Measurements from ENCODE around the gene MECP2.

MECP2 gene

DNA sequence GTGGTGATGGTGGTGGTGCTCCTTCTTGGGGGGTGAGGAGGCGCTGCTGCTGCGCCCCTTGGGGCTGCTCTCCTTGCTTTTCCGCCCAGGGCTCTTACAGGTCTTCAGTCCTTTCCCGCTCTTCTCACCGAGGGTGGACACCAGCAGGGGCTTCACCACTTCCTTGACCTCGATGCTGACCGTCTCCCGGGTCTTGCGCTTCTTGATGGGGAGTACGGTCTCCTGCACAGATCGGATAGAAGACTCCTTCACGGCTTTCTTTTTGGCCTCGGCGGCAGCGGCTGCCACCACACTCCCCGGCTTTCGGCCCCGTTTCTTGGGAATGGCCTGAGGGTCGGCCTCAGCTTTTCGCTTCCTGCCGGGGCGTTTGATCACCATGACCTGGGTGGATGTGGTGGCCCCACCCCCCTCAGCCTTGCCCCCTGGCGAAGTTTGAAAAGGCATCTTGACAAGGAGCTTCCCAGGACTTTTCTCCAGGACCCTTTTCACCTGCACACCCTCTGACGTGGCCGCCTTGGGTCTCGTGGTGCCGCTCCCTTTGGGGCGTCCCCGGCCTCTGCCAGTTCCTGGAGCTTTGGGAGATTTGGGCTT is 66.7 kb downstream of the MECP2 start:
- DNase-seq = no peak

DNA sequence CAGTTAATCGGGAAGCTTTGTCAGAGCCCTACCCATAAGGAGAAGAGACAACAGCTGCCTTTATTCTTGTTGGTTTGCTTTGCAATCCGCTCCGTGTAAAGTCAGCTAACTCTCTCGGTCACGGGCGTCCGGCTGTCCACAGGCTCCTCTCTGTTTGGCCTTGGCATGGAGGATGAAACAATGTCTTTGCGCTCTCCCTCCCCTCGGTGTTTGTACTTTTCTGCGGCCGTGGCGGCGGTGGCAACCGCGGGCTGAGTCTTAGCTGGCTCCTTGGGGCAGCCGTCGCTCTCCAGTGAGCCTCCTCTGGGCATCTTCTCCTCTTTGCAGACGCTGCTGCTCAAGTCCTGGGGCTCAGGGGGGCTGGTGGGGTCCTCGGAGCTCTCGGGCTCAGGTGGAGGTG is 67.3 kb downstream of the MECP2 start:
- DNase-seq = no peak

GRCh38 chrX:154029439-154029838 is 68.1 kb downstream of the MECP2 start:
- no peak for DNase-seq

- no peak for DNase-seq
Measured at GRCh38 chrX:154028502-154029184, 68.9 kb downstream of the MECP2 start.

DNA sequence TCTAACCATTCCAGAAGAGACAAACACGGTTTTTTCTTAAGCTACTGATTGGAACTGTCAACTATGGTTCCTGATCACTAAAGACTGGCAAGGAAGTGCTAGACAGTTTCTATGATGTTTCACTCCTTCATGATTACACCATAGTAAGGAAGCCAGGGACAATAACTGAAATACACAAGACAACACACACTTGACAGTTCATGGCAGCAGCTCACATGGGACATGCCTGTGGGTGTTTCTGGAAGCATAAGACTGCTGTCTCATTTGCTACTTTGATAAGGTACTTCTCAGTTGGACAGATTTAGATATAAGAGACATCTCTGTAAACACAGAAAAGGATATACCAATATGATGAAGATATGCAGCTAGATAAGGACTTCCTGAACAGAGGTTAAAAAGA is 69.5 kb downstream of the MECP2 start:
- no peak for DNase-seq

- no peak for DNase-seq
Measured at GRCh38 chrX:154027022-154027402, 70.5 kb downstream of the MECP2 start.

DNA sequence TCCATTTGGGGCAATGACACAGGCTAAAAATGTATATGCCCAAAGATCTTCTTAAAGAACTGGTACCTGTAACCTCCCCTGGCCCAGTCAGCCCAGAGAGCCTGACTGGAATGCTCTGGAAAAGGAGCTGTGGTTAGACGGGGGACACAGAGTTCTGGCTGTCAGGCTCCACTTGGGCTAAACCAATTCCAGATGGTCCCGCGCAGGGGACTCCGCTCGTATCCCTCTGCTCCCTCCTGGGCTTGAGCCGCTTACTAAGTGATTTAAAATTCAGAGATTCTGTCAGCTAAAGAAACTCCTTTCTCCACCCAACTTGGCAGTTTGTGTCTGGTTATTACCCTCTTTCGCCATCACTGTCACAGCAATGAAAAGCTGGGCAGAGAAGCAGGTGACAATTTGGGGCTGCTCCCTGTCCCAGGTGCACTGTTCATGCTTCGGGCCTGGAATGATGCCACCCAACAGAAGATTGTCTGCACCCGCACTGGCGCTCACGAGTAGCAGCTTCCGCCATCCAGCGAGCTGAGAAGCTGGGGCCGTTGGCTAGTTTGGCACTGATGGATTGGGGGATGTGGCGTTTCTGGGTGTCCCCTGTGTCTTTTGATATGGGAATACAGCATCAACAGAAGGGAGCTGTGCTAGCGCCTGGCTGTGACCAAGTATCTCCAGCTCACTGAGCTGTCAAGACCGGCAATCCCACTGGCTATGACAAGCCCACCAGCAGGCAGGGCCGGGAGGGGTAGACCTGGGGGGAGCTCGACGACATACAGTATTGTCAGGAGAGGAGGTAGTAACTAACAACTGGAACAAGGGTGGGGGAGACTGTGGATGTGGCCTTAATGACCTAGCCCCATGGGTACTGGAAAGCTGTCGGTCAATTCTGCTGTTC is 71.1 kb downstream of the MECP2 start:
- no peak for DNase-seq

- DNase-seq = no peak
Measured at GRCh38 chrX:154025230-154025629, 72.3 kb downstream of the MECP2 start.

DNA sequence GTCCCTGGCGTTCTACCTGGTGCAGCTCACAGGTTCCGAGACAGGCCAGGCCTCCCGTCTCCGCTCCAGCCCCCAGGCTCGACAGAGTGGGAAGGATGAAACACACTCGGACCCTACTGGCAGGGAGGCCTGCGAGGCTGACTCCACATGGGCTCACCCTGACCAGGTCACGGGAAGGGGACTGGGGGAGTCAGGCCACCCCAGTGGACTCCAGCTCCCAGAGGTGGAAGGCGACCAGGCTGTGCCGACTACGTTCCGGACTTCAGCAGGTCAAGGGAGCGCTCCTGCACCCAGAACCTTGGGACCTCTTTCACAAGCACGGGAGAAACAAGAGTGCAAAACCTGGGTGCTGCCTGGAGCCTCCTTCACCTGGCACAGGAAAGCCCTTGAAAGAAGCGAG is 73.2 kb downstream of the MECP2 start:
- no peak for DNase-seq

DNA sequence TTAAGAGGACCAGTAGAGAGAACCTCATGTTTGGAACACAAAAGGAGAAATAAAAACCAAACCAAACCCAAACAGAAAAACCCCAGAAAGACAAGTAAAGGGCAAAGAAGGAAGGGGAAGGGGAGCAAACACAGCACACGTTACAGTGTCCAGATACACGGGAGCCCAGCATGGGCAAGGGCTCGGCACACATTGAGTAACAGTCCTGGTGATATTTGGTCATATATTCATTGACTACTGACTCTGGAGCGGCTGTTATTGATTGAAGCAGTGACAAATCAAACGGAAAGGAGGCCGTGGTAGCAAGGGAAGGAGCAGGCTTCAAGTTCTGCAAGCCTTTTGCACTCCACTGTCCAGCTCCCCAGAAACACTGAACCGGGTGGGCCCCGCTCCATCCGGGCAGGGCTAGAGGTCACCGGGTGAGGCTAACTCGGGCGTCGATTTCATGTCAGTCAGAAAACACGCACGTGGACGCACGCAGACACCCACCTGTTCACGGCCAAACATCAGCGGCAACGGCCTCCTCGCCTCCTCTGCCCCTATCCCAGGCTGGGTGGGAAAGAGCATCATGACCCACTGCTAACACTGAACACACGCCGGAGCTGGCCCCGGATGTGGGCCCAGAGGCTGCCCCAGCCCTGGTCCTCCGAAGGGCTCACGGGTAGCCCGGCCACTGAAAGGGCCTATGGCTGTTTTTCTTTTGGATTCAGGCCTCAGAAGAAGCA is 74.1 kb downstream of the MECP2 start:
- DNase-seq = no peak

GRCh38 chrX:154022108-154022507 is 75.4 kb downstream of the MECP2 start:
- no peak for DNase-seq

GRCh38 chrX:154021131-154021611 is 76.3 kb downstream of the MECP2 start:
- DNase-seq = no peak

- no peak for DNase-seq
Measured at GRCh38 chrX:154020536-154021115, 76.9 kb downstream of the MECP2 start.

DNA sequence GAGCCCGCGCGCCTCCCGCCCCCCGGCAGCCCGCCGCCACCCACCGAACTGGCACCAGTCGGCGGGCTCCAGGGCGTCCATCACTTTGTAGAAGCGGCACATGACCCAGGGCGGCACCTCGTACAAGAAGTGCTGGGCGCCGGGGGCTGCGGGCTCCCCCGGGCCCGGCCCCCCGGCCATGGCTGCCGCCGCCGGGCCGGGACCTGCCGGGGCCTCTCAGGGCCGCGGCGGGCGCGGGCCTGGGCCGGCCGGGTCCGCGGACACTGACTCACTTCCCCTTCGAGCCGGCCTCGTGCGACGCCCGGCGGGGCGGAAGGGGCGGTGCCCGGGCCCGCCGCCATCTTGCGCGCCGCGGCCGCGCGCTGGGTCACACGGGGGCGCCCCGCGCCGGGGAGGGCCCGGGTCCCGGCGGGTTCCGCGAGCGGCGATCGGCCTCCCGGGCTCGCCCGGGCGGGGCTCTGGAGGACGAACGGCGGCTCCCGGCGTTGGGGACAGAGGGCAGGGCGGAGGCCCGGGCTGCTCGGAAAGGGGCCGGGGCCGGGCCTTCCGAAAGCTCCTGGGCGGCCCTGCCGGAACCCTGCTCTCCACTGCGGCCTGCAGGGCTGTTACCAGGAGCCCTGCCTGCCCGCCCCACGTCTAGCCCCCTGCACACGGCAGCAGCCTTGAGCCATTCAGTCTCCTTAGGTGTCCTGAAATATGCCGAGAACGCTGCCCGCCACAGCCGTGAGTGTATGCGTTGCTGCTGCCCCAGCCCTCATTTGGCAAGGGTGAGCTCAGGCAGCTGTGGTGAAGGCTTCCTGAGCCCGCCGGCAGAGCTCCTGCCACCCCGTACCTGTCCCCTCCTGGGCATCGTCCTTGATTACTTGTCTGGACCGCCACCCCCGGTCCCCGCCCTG is 77.6 kb downstream of the MECP2 start, which contains the start of gene IRAK1:
Gene IRAK1, minus strand, starts transcription at position 270 of the 896 bp plus-strand sequence. Its CDS starts 90 bp downstream, at position 180.
- DNase-seq = no peak

DNA sequence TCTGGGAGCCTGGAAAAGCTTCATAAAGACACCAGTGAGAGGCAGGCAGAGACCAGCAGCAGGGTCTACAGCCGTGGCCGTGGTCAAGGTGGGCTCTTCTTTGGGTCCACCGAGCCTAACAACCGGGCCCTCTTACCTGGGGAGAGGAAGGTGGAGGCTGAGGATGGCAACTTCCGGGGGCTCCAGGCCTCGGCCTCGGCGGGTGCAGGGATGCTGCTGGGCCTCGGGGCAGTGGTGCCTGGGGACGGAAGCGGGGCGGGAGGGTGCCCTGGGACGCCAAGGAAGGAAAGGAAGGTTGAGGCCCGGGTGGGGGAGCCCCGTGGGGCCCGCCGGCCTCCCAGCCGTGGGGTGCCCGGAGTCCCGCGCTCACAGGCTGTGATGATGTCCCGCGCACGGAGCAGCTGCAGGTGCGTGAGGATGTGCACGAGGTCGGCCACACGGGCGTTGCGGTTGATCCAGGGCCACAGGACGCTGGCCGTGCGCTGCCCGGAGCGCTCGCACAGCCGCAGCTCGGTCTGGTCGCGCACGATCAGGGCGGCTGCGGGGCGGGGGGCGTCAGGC is 78.4 kb downstream of the MECP2 start:
- no peak for DNase-seq

DNA sequence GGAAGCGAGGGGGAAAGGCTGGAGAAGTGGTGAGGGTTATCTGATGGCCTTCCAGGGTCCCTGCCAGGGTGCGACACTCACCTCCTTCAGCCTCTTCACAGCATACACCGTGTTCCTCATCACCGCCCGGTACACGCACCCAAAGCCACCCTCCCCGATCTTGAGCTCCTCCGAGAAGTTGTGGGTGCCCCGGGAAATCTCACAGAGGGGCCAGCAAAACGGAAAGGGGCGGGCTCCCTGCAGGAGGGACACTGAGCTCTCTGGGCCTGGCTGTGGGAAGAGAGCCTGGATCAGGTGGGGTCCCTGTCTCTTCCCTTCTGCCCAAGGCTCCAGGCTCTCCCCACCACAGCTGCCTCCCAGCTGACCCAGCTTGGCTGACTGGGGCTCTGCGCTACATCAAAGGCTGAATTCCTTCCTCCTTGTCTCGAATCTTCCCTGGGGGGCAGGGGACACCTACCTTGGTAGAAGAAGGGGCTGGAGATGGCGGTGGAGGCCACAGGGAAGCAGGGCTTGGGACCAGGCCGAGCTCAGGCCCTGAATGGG is 78.9 kb downstream of the MECP2 start:
- no peak for DNase-seq

- no peak for DNase-seq
Measured at GRCh38 chrX:154017766-154018517, 79.6 kb downstream of the MECP2 start.

DNA sequence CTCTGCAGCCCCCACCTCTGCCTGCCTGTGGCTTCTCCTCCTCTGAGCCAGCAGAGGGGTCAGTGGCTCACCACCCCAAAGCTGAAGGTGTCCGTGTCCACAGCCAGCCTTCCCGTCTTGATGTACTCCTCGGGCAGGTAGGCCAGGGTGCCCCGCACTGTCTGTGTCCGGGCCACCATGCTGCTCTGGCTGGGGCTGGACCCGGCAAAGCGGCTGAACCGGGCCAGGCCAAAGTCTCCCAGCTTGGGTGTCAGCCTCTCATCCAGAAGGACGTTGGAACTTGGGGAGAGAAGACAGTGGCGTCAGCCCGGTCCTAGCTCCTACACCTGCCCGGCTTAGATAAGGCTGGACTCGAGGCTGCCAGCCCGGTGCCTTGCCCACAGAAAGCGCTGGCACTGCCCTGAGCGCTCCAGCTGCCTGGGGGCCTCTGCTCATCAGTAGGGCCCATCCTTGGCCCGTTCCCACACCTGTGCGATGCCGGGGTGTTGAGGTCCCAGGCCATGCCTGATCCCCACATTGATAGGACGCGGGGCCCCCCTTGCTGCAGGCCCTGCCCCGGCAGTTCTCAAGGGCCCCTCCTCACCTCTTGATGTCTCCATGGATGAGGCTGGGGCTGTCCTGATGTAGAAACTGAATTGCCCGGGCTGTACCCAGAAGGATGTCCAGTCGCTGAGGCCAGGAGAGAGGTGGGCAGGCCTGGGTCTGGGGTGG is 81.0 kb downstream of the MECP2 start:
- DNase-seq = no peak

GRCh38 chrX:154015581-154016264 is 81.8 kb downstream of the MECP2 start:
- DNase-seq = no peak

Data from NCI-H2107 (cell line).